Activated gamma-delta T cell (primary cell): ENCODE data around the gene PI4KA.
"Not testable (repeated sequence)": the region's sequence is repeated elsewhere in the genome, so short reads cannot be mapped to it uniquely, and the experiment has no call there.

Experiments used
- DNase-seq: peaks from one replicate; lab custom pipeline; 2025; lab: John Stamatoyannopoulos, UW

PI4KA gene

GRCh38 chr22:20664594-20664959 lies 194.0 kb downstream of the PI4KA start:
- DNase-seq, result no peak

- no peak for DNase-seq
These were observed 194.5 kb downstream of the PI4KA start for GRCh38 chr22:20663941-20664593.

- DNase-seq, result no peak
These were observed 195.3 kb downstream of the PI4KA start for GRCh38 chr22:20663137-20663828.

- not testable (repeated sequence) for DNase-seq
These were observed 196.0 kb downstream of the PI4KA start for GRCh38 chr22:20662524-20663036.

- DNase-seq, result no peak
These were observed 197.1 kb downstream of the PI4KA start for GRCh38 chr22:20661473-20661872.

- no peak for DNase-seq
These were observed 198.1 kb downstream of the PI4KA start for GRCh38 chr22:20660441-20661054.

DNA sequence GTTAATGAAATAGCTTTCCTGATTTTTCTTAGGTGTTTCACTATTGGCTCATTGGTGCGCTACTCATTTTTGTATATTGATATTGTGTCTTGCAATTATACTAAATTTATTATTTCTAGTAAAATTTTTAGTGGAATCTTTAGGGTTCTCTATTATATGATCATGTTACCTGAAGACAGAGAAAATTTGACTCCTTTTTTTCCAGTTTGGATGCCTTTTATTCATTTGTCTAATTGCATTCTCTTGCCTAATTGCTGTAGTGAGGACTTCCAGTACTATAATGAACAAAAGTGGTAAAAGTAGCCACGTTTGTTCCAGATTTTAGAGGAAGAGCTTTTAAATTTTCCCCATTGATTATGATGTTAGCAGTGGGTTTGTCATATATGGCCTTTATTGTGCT lies 198.7 kb downstream of the PI4KA start:
- no peak for DNase-seq

DNA sequence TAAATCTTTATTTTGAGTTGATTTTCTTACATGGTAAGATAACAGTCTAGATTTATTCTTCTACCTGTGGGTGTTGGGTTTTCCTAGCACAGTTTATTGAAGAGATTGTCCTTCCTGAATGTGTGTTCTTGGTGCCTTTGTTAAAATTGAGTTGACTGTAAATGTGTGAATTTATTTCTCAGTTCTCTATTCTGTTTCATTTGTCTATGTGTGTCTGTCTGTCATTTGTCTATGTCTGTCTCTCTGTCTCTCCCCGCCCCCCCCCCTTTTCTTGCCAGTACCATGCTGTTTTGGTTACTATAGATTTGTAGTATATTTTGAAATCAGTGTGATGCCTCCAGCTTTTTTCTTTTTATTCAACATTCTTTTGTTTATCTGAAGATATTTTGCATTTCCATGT lies 199.4 kb downstream of the PI4KA start:
- no peak for DNase-seq

GRCh38 chr22:20658433-20659222 lies 200.0 kb downstream of the PI4KA start:
- DNase-seq, result no peak

GRCh38 chr22:20657963-20658362 lies 200.6 kb downstream of the PI4KA start:
- no peak for DNase-seq
